Mucosa of rectum (tissue), 2 donors: ENCODE results near the gene AGBL5.

Experiments used
- H3K27ac ChIP-seq, 2 donors: one replicate each; pipeline ENCODE4 v1.7.0; 2013; ENCODE audit warnings: inconsistent platforms in 2 of 2, low read depth in 2 of 2, low read length in 2 of 2
- H3K27me3 ChIP-seq, 2 donors: one replicate each; pipeline ENCODE4 v1.7.0; 2013; ENCODE audit warnings: low read length in 2 of 2; ENCODE audit not compliant: control insufficient read depth in 2 of 2, insufficient read depth in 2 of 2
- H3K36me3 ChIP-seq, 2 donors: one replicate each; pipeline ENCODE4 v1.7.0; 2013; ENCODE audit warnings: low read length in 2 of 2; ENCODE audit not compliant: control insufficient read depth in 2 of 2, insufficient read depth in 2 of 2
- H3K4me1 ChIP-seq, 2 donors: one replicate each; pipeline ENCODE4 v1.7.0; 2013; ENCODE audit warnings: low read length in 2 of 2, mild to moderate bottlenecking in 1 of 2; ENCODE audit not compliant: control insufficient read depth in 2 of 2, insufficient read depth in 2 of 2
- H3K4me3 ChIP-seq, 2 donors: one replicate each; pipeline ENCODE4 v1.7.0; 2013; ENCODE audit warnings: low read length in 2 of 2
- H3K9ac ChIP-seq, 2 donors: one replicate each; pipeline ENCODE4 v1.7.0; 2013; ENCODE audit warnings: low read length in 2 of 2, low read depth in 1 of 2, mild to moderate bottlenecking in 1 of 2
- H3K9me3 ChIP-seq, 2 donors: one replicate each; pipeline ENCODE4 v1.7.0; 2013; ENCODE audit warnings: low read length in 2 of 2; ENCODE audit not compliant: control insufficient read depth in 2 of 2
- donor health status: healthy.
- donor health status: Normal muscosa, but diverticular disease.

AGBL5 gene

DNA sequence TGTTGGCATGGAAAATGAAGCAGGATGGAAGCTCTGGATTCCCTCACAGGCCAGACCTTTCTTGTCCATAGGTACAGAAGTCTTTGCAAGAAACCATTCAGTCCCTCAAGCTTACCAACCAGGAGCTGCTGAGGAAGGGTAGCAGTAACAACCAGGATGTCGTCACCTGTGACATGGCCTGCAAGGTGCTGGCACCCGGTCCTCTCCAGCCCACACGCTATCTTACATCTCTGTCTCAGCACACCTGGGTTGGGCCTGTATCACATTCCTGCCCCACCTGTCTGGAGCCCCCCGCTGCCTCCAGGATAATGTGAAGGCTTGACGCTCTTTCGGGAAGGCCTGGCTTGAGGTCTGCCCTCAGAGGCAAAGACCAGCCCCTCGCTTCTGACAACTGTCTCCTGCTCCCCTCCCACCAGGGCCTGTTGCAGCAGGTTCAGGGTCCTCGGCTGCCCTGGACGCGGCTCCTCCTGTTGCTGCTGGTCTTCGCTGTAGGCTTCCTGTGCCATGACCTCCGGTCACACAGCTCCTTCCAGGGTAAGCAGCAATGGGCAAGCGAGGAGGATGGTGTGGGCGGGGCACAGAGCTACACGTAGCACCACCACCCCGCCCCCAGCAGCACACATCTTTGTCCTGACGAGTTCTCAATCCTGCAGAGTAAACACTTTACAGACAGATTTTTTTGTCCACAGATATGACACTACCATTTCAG lies 12.7 kb upstream of the AGBL5 start:
- peaks cover 10 to 19% of the 10 kb centered on the region in 2 donors for H3K4me1 ChIP-seq
- no peak overlapping the region for H3K4me3 ChIP-seq
- H3K36me3 ChIP-seq = peaks cover 65 to 70% of the 10 kb centered on the region in 2 donors
- H3K9me3 ChIP-seq = no peaks in the 10 kb centered on the region
- no peak overlapping the region for H3K27ac ChIP-seq
- no peak overlapping the region for H3K9ac ChIP-seq
- no peaks in the 10 kb centered on the region for H3K27me3 ChIP-seq

DNA sequence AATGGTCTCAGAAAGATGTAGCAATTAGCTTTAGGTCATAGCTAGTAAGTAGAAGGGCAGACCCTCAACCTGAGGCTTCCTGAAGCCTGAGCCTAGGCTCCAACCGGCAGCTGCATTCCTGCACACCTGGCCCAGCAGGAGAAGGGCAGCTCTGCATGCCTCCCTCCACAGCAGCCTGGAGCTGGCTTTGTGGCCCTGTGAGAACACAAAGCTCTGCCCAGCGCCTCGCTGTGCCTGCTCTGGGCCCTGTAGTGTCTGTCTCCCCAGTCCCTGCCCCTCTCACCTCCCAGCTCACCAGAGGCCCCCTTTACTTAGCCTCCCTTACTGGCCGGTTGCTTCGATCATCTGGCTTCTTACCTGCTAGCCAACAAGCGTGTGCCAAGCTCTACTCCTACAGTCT lies 12.0 kb upstream of the AGBL5 start:
- no peak overlapping the region for H3K4me3 ChIP-seq
- H3K4me1 ChIP-seq = peaks cover 6 to 13% of the 10 kb centered on the region in 2 donors
- peaks cover 65 to 70% of the 10 kb centered on the region in 2 donors for H3K36me3 ChIP-seq
- no peak overlapping the region for H3K9ac ChIP-seq
- no peaks in the 10 kb centered on the region for H3K27me3 ChIP-seq
- H3K9me3 ChIP-seq = no peaks in the 10 kb centered on the region
- H3K27ac ChIP-seq = no peak overlapping the region

DNA sequence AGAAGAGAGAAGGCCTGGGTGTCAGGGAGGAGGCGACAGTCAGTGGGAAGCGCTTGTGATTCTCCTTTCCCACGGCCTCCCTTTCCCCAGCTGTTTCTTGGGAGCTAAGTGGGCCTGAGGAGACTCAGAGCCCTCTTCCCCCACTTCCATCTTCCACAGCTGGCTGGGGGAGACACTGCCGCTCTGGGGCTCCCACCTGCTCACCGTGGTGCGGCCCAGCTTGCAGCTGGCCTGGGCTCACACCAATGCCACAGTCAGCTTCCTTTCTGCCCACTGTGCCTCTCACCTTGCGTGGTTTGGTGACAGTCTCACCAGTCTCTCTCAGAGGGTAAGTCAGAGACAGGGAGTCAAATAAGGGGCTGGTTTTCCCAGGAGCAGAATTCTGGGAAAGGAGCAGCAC lies 11.6 kb upstream of the AGBL5 start:
- no peak overlapping the region for H3K4me3 ChIP-seq
- H3K9me3 ChIP-seq = no peaks in the 10 kb centered on the region
- H3K27ac ChIP-seq = no peak overlapping the region
- H3K36me3 ChIP-seq = peaks cover 65 to 69% of the 10 kb centered on the region in 2 donors
- H3K4me1 ChIP-seq = peaks cover 6 to 13% of the 10 kb centered on the region in 2 donors
- H3K27me3 ChIP-seq = no peaks in the 10 kb centered on the region
- H3K9ac ChIP-seq = no peak overlapping the region

DNA sequence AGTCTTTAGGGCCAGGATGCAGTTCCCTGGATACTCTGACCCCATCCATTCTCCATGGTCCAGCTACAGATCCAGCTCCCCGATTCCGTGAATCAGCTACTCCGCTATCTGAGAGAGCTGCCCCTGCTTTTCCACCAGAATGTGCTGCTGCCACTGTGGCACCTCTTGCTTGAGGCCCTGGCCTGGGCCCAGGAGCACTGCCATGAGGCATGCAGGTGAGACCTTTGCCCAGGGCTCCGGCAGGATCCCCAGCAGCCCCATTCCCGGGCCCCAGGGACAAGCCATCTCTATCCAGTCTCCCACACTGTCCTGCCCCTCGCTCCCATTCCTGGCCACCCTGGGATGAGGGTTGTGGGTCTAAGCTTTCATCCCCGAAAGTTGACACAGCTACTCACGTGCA lies 11.2 kb upstream of the AGBL5 start:
- Histone ChIP-seq H3K27ac (no peak overlapping the region), H3K36me3 (peaks cover 61 to 66% of the 10 kb centered on the region in 2 donors), H3K4me3 (no peak overlapping the region), H3K9me3 (no peaks in the 10 kb centered on the region), H3K4me1 (peaks cover 6 to 13% of the 10 kb centered on the region in 2 donors), H3K9ac (no peak overlapping the region), H3K27me3 (no peaks in the 10 kb centered on the region)

DNA sequence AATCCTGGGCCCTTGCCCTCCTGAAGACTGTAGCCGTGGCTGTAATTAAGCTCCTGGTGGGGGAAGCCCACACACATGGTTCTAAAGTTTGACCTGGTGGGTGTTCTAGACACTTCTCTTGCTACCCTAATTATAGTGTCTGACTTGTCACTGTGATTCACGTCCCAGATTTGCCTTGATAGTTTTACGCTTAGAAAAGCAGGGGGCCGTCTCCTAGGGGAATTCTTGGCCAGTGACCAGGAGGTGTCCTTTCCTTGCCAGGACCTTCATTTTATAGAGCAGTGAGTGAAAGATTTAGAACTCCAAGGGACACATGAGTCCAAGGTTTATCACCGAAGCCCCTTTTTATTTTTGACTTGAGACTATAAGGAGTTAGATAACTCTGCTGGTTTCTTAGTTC lies 9.7 kb upstream of the AGBL5 start:
- Histone ChIP-seq H3K36me3 (peaks cover 47 to 51% of the 10 kb centered on the region in 2 donors), H3K9ac (no peak overlapping the region), H3K4me1 (peaks cover 6 to 13% of the 10 kb centered on the region in 2 donors), H3K9me3 (no peaks in the 10 kb centered on the region), H3K27ac (peak overlapping the region in 1 of 2 donors; percentile 32), H3K27me3 (no peaks in the 10 kb centered on the region), H3K4me3 (no peak overlapping the region)

DNA sequence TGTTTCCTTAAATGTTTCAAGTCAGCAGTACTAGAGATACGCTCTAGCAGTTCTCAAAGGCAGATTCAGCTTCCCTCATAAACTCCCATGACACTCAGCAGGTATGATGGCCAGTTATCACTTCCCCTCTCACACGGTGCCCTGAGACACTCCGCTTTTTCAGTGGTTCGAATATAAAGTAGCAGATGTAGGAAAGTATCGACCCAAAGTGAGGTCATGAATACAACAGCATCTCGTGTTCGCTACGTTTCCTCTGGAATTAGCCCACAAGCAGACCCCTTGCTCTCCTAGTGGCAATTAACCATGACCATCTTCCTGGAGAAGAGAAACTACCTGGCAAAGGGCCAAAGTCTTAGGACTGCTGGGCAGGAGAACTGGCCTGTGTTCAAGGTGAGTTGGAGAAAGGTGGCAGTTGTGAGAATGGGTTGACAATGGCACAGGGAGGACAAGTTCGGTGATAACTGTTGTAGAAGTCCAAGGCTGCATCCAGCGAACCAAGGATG lies 9.3 kb upstream of the AGBL5 start:
- Histone ChIP-seq H3K4me3 (no peak overlapping the region), H3K9ac (no peak overlapping the region), H3K4me1 (peaks cover 6 to 13% of the 10 kb centered on the region in 2 donors), H3K9me3 (no peaks in the 10 kb centered on the region), H3K36me3 (peaks cover 42 to 46% of the 10 kb centered on the region in 2 donors), H3K27me3 (no peaks in the 10 kb centered on the region), H3K27ac (peak overlapping the region in 1 of 2 donors; percentile 14)

DNA sequence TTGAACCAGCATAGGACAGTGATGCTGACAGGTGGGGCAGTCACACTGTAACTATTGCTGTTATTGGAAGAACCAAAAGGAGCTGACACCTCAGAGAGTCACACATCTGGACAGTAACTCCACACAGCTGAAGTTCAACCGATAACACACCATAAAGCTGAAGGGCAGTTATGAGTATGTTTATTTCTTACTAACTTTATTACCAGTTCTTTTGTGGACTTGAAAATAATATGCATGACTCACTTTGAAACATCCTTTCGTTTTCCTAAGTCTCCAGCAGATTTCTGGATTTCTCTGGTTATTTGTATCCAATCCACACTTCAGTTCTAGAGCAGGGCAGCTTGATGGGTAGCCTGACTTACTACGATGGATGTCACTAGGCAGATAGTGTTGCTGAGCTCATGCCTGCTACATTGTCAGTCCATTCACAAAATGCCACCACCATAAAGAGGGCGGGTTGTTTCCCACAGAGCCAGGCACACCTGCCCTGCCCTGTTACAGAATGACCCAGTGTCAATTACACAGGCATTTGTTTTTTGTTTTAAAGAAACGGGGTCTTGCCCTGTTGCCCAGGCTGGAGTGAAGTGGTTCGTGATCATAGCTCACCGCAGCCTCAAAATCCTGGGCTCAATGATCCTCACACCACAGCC lies 8.4 kb upstream of the AGBL5 start:
- peak overlapping the region in 1 of 2 donors; percentile 43 for H3K27ac ChIP-seq
- no peak overlapping the region for H3K4me3 ChIP-seq
- H3K9me3 ChIP-seq = no peaks in the 10 kb centered on the region
- no peak overlapping the region for H3K9ac ChIP-seq
- peaks cover 6 to 13% of the 10 kb centered on the region in 2 donors for H3K4me1 ChIP-seq
- no peaks in the 10 kb centered on the region for H3K27me3 ChIP-seq
- H3K36me3 ChIP-seq = peaks cover 34 to 37% of the 10 kb centered on the region in 2 donors

DNA sequence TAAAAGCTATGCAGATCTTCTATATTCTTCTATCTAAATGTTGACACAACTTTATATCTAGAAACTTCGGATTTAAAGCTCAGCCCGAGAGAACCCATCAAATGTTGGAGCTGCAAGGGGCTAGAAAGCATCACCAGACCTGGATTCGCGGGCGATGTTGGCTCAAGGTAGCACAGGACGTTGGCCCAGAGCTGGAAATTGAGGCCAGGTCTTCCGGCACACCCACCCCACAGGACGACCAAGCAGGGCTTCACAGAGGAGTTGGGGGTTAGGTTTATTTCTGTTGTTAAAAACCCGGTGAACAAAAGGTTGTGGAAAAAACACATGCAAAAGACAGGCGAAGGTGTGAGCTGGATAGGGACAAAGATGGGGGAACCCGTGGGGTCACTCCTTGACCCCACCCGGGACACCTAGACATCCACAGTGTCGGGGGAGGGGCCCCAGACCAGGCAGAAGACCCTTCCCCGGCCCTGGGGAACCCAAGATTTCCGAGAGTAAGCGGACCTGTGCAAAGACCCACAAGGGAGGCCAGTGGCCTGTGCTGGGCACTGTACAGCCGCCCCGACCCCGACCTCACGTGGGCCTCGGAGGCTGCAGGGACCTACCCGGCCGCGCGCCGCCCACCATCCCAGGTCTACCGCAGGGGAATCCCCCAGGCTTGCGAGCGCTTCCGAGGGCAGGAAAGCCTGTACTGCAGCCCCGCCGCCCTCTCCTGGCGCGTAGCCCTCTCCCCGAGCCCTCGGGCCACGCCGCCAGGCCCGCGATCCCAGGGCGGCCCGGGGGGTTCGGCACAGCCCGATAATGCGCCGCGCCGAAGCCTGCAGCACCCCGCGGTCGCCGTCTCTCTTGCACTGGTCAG lies 1.8 kb upstream of the AGBL5 start:
- H3K36me3 ChIP-seq = peaks cover 7 to 8% of the 10 kb centered on the region in 2 donors
- peak overlapping the region; percentile 78 to 87 for H3K4me3 ChIP-seq
- H3K4me1 ChIP-seq = peaks cover 11 to 19% of the 10 kb centered on the region in 2 donors
- peak overlapping the region; percentile 82 to 95 for H3K27ac ChIP-seq
- H3K9ac ChIP-seq = peak overlapping the region; percentile 54 to 73
- no peaks in the 10 kb centered on the region for H3K9me3 ChIP-seq
- no peaks in the 10 kb centered on the region for H3K27me3 ChIP-seq

DNA sequence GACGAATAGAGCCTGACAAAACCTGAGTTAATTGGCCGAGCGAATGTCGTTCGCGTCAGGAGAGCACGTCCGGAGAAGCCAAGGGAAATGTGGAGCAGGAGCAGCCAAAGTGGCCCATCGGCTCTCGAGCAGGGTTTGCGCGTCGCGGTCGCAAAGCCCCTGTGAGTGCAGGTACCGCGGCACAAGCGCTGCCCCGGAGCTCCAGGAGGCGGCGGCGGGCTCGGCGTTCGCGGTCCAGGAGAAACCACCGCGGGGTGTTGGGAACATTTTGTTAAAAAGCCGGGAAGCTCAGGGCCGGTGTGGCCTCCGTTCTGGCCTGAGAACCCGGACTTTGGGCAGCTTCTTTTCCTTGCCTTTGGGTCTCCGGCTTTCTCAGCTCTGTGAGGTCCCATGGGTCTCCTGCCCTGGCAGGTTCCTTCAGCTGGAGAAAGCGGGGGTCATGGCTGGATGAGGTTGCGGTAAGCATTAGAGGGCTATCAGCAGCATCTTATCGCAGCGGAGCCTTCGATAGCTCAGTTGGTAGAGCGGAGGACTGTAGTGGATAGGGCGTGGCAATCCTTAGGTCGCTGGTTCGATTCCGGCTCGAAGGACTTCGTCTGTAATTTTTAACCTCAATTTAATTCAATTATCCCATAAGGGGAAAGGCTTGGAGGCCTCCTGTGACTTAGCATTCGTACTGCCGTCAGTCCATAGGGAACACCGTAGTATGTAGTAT lies 1.0 kb upstream of the AGBL5 start:
- no peaks in the 10 kb centered on the region for H3K9me3 ChIP-seq
- peaks cover 14% of the 10 kb centered on the region in 2 donors for H3K36me3 ChIP-seq
- H3K9ac ChIP-seq = peak overlapping the region; percentile 54 to 73
- H3K4me3 ChIP-seq = peak overlapping the region; percentile 78 to 87
- H3K4me1 ChIP-seq = peaks cover 11 to 19% of the 10 kb centered on the region in 2 donors
- H3K27ac ChIP-seq = peak overlapping the region; percentile 82 to 95
- no peaks in the 10 kb centered on the region for H3K27me3 ChIP-seq
